ENCODE data around the gene CSMD2. TPM values are rescaled to one million over a fixed set of nuclear protein-coding genes. Genes with fewer than 3 reads are reported as not detected.
"Not testable (repeated sequence)": the region's sequence is repeated elsewhere in the genome, so short reads cannot be mapped to it uniquely, and the experiment has no call there.

The CSMD2 gene
- total RNA-seq, 5 donors from 2014 or later (not counting 1 experiment from before 2014, with no cell fraction given), result 0.03 TPM; not detected in 4

- POLR2A ChIA-PET; H3K36me3 Mint-ChIP-seq; H3K4me1 ChIP-seq (ENCODE audit: control insufficient read depth in 1 of 2, extremely low read depth in 1 of 2, insufficient read depth in 2 of 2, low read length in 2 of 2); H3K36me3 ChIP-seq (ENCODE audit: control insufficient read depth in 2 of 2, extremely low read depth in 1 of 2, insufficient read depth in 1 of 2, low read length in 1 of 2); DNase-seq; H3K27ac Mint-ChIP-seq; H3K27me3 ChIP-seq (replicated peaks in 1 of 2; ENCODE audit: control insufficient read depth in 2 of 2, extremely low read depth in 1 of 2, insufficient read depth in 2 of 2, low read length in 1 of 2); H3K4me1 Mint-ChIP-seq; ATAC-seq (replicated peaks in 1 of 4); H3K4me3 ChIP-seq (ENCODE audit: control insufficient read depth in 1 of 2, extremely low read depth in 1 of 2, low read length in 1 of 2); H3K4me3 Mint-ChIP-seq; H3K27me3 Mint-ChIP-seq; H3K9me3 ChIP-seq; H3K27ac ChIP-seq (ENCODE audit: low read length); CTCF ChIA-PET: not testable (repeated sequence)
- peaks cover 7 to 21% (median 11%) of the 10 kb centered on the region in 3 donors for H3K9me3 Mint-ChIP-seq
- 95% methylated on average over 8 of the region's 43 CpGs for WGBS (ENCODE audit: insufficient coverage)
Measured at GRCh38 chr1:34082085-34082670, 82.9 kb downstream of the CSMD2 start.

DNA sequence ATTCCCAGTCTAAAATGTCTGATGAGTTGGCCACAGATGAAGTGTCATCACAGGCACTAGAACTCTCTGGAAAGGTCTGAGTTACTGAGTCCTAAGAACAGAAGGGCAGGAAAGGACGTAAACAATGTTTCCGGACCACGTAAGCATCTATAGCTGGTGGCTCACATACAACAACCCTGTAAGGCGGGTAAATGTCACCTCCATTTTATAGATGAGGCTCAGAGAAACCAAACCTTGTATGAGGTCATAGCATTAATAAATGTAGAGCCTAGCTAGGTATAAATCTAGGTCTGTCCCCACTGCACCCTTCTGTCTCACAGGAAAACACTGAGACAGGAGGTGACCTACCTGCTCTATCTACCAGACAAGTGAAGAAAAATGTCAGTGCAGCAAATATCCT, 86.6 kb downstream of the CSMD2 start:
- H3K4me1 ChIP-seq (ENCODE audit: control insufficient read depth in 1 of 2, extremely low read depth in 1 of 2, insufficient read depth in 2 of 2, low read length in 2 of 2), result no peaks in the 10 kb centered on the region
- POLR2A ChIA-PET, result no interaction called here
- no peak overlapping the region for H3K4me3 ChIP-seq (ENCODE audit: control insufficient read depth in 1 of 2, extremely low read depth in 1 of 2, low read length in 1 of 2)
- ATAC-seq (replicated peaks in 1 of 4), result no peak
- H3K9me3 ChIP-seq, result no peaks in the 10 kb centered on the region
- Mint-ChIP-seq H3K4me3 (no peak overlapping the region), H3K27ac (no peak overlapping the region), H3K36me3 (no peaks in the 10 kb centered on the region), H3K9me3 (peaks cover 6 to 15% (median 11%) of the 10 kb centered on the region in 3 donors), H3K27me3 (peaks cover 0 to 8% of the 10 kb centered on the region in 2 donors), H3K4me1 (no peaks in the 10 kb centered on the region)
- WGBS (ENCODE audit: insufficient coverage), result 90% methylated on average over 3 of the region's 4 CpGs
- no peak for DNase-seq
- H3K27me3 ChIP-seq (replicated peaks in 1 of 2; ENCODE audit: control insufficient read depth in 2 of 2, extremely low read depth in 1 of 2, insufficient read depth in 2 of 2, low read length in 1 of 2), result peaks cover 0 to 2% of the 10 kb centered on the region in 2 experiments
- CTCF ChIA-PET, result no interaction called here
- no peak overlapping the region for H3K27ac ChIP-seq (ENCODE audit: low read length)
- no peaks in the 10 kb centered on the region for H3K36me3 ChIP-seq (ENCODE audit: control insufficient read depth in 2 of 2, extremely low read depth in 1 of 2, insufficient read depth in 1 of 2, low read length in 1 of 2)

GRCh38 chr1:34075576-34075975, 89.5 kb downstream of the CSMD2 start:
- H3K4me3 ChIP-seq (ENCODE audit: control insufficient read depth in 1 of 2, extremely low read depth in 1 of 2, low read length in 1 of 2), result no peak overlapping the region
- DNase-seq (no peak), ATAC-seq (replicated peaks in 1 of 4) (no peak)
- Mint-ChIP-seq H3K27me3 (peaks cover 15 to 21% of the 10 kb centered on the region in 2 donors), H3K27ac (no peak overlapping the region), H3K4me1 (no peaks in the 10 kb centered on the region), H3K9me3 (peaks cover 3 to 6% (median 6%) of the 10 kb centered on the region in 3 donors), H3K36me3 (no peaks in the 10 kb centered on the region), H3K4me3 (no peak overlapping the region)
- POLR2A ChIA-PET, result no interaction called here
- H3K36me3 ChIP-seq (ENCODE audit: control insufficient read depth in 2 of 2, extremely low read depth in 1 of 2, insufficient read depth in 1 of 2, low read length in 1 of 2), result no peaks in the 10 kb centered on the region
- WGBS (ENCODE audit: insufficient coverage), result 63% methylated on average over 2 of the region's 7 CpGs
- CTCF ChIA-PET, result no interaction called here
- no peaks in the 10 kb centered on the region for H3K4me1 ChIP-seq (ENCODE audit: control insufficient read depth in 1 of 2, extremely low read depth in 1 of 2, insufficient read depth in 2 of 2, low read length in 2 of 2)
- no peaks in the 10 kb centered on the region for H3K9me3 ChIP-seq
- peaks cover 0 to 2% of the 10 kb centered on the region in 2 experiments for H3K27me3 ChIP-seq (replicated peaks in 1 of 2; ENCODE audit: control insufficient read depth in 2 of 2, extremely low read depth in 1 of 2, insufficient read depth in 2 of 2, low read length in 1 of 2)
- no peak overlapping the region for H3K27ac ChIP-seq (ENCODE audit: low read length)

GRCh38 chr1:34073028-34073695, 91.9 kb downstream of the CSMD2 start:
- Histone ChIP-seq H3K27ac (ENCODE audit: low read length) (no peak overlapping the region), H3K27me3 (replicated peaks in 1 of 2; ENCODE audit: control insufficient read depth in 2 of 2, extremely low read depth in 1 of 2, insufficient read depth in 2 of 2, low read length in 1 of 2) (peaks cover 0 to 2% of the 10 kb centered on the region in 2 experiments), H3K4me3 (ENCODE audit: control insufficient read depth in 1 of 2, extremely low read depth in 1 of 2, low read length in 1 of 2) (no peak overlapping the region), H3K4me1 (ENCODE audit: control insufficient read depth in 1 of 2, extremely low read depth in 1 of 2, insufficient read depth in 2 of 2, low read length in 2 of 2) (no peaks in the 10 kb centered on the region), H3K9me3 (no peaks in the 10 kb centered on the region), H3K36me3 (ENCODE audit: control insufficient read depth in 2 of 2, extremely low read depth in 1 of 2, insufficient read depth in 1 of 2, low read length in 1 of 2) (no peaks in the 10 kb centered on the region)
- WGBS (ENCODE audit: insufficient coverage), result no CpG with 5 or more reads among the region's 3 CpGs
- ChIA-PET POLR2A (no interaction called here), CTCF (no interaction called here)
- ATAC-seq (replicated peaks in 1 of 4) (no peak), DNase-seq (no peak)
- no peak overlapping the region for H3K27ac Mint-ChIP-seq
- no peaks in the 10 kb centered on the region for H3K4me1 Mint-ChIP-seq
- no peak overlapping the region for H3K4me3 Mint-ChIP-seq
- peaks cover 26 to 30% of the 10 kb centered on the region in 2 donors for H3K27me3 Mint-ChIP-seq
- H3K9me3 Mint-ChIP-seq, result peaks cover 0 to 6% (median 0%) of the 10 kb centered on the region in 3 donors
- no peaks in the 10 kb centered on the region for H3K36me3 Mint-ChIP-seq

DNA sequence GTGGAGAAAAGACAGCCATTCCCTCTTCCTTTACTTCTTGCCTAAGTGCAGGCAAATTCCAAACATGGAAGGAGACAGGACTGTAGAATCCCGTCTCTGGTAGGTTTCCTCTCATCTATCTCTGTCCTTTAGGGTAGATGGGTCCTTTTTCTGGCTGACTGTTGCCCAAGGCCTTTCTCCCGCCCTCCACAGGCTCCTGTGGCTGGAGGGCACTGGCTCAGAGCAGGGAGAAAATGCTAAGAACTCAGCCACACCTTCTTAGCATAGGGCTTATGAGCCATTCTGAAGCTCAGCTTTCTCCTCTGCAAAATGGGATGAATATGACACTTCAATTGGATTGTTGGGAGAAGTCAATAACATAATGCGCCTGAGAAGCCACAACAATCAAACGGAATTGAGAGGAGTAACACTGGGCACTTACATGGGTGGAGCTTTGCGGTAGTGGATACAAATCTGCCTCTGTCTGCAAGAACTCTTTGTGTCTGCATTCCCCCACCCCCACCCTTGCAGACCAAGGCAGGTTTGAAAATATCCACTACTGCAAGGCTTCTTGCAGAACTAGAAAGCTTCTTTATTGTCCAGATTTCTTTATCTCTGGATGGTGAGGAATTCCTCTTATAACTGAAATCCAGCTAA, 94.7 kb downstream of the CSMD2 start:
- H3K9me3 Mint-ChIP-seq, result no peaks in the 10 kb centered on the region
- H3K4me1 Mint-ChIP-seq, result no peaks in the 10 kb centered on the region
- ATAC-seq (replicated peaks in 1 of 4) (no peak), DNase-seq (no peak)
- peaks cover 31 to 33% of the 10 kb centered on the region in 2 donors for H3K27me3 Mint-ChIP-seq
- WGBS (ENCODE audit: insufficient coverage), result 76% methylated on average over 2 of the region's 5 CpGs
- H3K27me3 ChIP-seq (replicated peaks in 1 of 2; ENCODE audit: control insufficient read depth in 2 of 2, extremely low read depth in 1 of 2, insufficient read depth in 2 of 2, low read length in 1 of 2), result peaks cover 0 to 9% of the 10 kb centered on the region in 2 experiments
- ChIA-PET POLR2A (no interaction called here), CTCF (no interaction called here)
- no peaks in the 10 kb centered on the region for H3K36me3 ChIP-seq (ENCODE audit: control insufficient read depth in 2 of 2, extremely low read depth in 1 of 2, insufficient read depth in 1 of 2, low read length in 1 of 2)
- no peak overlapping the region for H3K27ac ChIP-seq (ENCODE audit: low read length)
- H3K36me3 Mint-ChIP-seq, result no peaks in the 10 kb centered on the region
- no peaks in the 10 kb centered on the region for H3K4me1 ChIP-seq (ENCODE audit: control insufficient read depth in 1 of 2, extremely low read depth in 1 of 2, insufficient read depth in 2 of 2, low read length in 2 of 2)
- H3K9me3 ChIP-seq, result no peaks in the 10 kb centered on the region
- no peak overlapping the region for H3K27ac Mint-ChIP-seq
- no peak overlapping the region for H3K4me3 Mint-ChIP-seq
- H3K4me3 ChIP-seq (ENCODE audit: control insufficient read depth in 1 of 2, extremely low read depth in 1 of 2, low read length in 1 of 2), result no peak overlapping the region

- no peaks in the 10 kb centered on the region for H3K9me3 ChIP-seq
- Mint-ChIP-seq H3K4me3 (no peak overlapping the region), H3K27ac (no peak overlapping the region), H3K4me1 (no peaks in the 10 kb centered on the region), H3K27me3 (peaks cover 22 to 26% of the 10 kb centered on the region in 2 donors), H3K9me3 (no peaks in the 10 kb centered on the region), H3K36me3 (no peaks in the 10 kb centered on the region)
- no peaks in the 10 kb centered on the region for H3K4me1 ChIP-seq (ENCODE audit: control insufficient read depth in 1 of 2, extremely low read depth in 1 of 2, insufficient read depth in 2 of 2, low read length in 2 of 2)
- H3K27me3 ChIP-seq (replicated peaks in 1 of 2; ENCODE audit: control insufficient read depth in 2 of 2, extremely low read depth in 1 of 2, insufficient read depth in 2 of 2, low read length in 1 of 2), result peaks cover 0 to 9% of the 10 kb centered on the region in 2 experiments
- no peak for DNase-seq
- 83% methylated on average over 2 of the region's 5 CpGs for WGBS (ENCODE audit: insufficient coverage)
- no peaks in the 10 kb centered on the region for H3K36me3 ChIP-seq (ENCODE audit: control insufficient read depth in 2 of 2, extremely low read depth in 1 of 2, insufficient read depth in 1 of 2, low read length in 1 of 2)
- H3K4me3 ChIP-seq (ENCODE audit: control insufficient read depth in 1 of 2, extremely low read depth in 1 of 2, low read length in 1 of 2), result no peak overlapping the region
- H3K27ac ChIP-seq (ENCODE audit: low read length), result no peak overlapping the region
- ChIA-PET POLR2A (interaction anchor here in 1 of 2 donors (0.6 kb wide), 1 partner anchor 185 kb away, joined by 3 read pairs; no protein-coding TSS in a partner anchor), CTCF (no interaction called here)
- no peak for ATAC-seq (replicated peaks in 1 of 4)
Measured at GRCh38 chr1:34066981-34067603, 97.9 kb downstream of the CSMD2 start.
